NCI-H1694 (cell line): ENCODE data around the gene GNB1.

Source experiments
- DNase-seq: peaks from one replicate; lab custom pipeline; 2025; lab: John Stamatoyannopoulos, UW

GNB1 gene

DNA sequence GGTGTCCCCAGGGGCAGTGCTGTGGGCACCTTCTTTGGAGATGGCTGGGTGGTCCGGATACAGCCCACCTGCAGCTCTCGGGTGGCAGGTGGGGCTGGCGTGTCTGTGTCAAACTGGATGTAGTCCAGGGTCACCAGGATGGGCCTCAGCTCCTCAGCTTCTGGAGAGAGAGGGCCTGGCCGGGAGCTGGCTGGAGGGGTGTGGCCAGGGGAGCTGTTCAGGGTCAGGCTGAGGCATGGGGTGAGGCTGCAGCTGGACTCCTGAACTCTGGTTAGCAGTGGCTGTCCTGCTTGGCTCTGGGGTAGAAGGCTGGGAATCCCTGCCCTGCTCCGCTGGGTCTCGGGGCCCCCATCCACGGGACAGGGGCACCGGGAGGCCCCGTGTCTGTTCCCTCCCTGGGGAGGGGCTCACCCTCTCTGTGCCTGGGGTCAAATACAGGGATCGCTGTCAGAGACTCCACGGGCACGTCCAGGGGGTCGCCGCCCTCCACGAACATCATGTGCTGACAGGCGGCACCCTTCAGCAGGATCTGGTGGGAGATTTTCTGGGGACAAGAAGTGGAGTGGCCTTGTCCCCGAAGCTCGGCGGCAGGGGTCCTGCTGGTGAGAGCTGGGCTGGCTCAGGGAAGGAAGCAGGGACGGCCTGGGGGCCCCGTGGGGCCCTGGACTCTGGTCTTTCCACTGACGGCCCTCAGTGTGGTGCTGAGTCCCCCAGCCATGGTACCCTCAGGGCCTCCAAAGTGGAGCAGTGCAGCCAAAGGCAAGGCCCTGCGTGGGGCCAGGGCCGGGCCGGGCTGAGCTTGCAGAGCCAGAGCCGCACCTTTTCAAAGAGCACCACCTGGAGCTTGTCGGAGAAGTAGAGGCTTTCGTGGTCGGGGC lies 32.3 kb upstream of the GNB1 start:
- DNase-seq = no peak

DNA sequence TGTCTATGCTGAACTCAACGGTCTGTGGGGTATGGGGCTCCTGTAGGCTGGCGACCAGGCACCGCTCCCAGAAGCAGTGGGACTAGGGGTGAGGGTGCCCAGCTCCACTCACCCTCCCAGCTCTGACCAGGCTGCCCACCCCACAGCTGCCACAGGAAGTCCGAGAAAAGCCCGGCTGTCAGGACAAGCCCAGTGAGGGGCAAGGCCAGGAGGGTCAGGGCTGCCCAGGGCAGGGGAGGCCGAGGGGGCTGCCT lies 31.7 kb upstream of the GNB1 start:
- no peak for DNase-seq

DNA sequence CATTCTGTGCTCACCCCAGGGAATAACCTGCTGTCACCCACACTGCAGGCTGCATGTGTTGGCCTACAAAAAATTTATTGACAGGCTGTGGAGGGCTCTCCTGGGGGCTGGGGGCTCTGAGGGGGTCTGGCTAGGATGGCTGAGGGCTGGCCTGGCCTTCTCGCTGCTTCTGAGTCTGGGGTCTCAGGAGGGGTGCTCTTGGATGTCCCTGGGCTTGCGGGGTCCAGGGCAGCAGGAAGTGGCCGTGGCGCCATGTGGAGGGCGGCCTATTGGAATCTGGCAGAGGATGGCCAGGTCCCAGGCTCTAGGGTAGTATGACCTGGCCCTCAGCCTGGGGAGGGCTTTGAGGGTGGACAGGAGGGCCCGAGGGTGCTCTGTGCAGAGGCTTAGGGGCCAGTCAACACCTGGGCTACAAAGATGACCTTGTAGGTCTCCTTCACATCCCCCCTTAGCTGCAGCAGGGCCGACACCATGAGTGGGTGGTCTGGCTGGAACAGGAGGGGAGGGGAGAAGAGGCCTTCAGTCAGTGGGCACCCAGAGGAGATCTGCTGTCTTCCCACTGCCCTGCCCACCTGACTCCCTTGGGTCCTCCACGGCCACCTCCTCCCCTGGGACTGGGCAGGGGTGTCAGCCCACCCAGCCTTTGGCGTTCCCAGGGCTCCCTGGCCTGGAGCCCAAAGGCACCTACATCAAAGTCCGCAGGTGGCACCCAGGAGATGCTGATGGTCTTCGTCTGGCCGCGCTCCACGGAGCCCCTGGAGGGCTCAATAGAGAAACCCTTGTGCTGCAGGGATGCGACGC lies 31.2 kb upstream of the GNB1 start:
- DNase-seq = no peak

DNA sequence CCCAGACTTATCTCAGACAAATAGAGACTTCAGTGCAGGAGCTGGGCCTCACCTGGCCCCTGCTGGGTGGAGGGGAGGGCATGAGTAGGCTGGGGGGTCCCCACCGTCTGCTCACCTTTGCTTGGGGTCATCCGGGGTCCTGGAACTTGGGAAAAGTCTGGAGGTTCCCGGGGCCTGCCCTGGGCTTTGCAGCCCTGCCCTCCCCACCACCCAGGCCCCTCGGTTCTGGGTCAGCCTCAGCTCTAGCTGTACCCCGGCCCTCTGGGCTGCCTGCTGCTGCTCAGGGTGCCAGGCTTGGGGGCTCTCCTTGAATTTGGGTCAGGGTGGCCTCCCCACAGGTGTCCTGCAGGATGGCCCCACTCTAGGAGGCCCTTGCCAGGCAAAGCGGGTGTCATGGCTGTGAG lies 30.6 kb upstream of the GNB1 start:
- DNase-seq = no peak

DNA sequence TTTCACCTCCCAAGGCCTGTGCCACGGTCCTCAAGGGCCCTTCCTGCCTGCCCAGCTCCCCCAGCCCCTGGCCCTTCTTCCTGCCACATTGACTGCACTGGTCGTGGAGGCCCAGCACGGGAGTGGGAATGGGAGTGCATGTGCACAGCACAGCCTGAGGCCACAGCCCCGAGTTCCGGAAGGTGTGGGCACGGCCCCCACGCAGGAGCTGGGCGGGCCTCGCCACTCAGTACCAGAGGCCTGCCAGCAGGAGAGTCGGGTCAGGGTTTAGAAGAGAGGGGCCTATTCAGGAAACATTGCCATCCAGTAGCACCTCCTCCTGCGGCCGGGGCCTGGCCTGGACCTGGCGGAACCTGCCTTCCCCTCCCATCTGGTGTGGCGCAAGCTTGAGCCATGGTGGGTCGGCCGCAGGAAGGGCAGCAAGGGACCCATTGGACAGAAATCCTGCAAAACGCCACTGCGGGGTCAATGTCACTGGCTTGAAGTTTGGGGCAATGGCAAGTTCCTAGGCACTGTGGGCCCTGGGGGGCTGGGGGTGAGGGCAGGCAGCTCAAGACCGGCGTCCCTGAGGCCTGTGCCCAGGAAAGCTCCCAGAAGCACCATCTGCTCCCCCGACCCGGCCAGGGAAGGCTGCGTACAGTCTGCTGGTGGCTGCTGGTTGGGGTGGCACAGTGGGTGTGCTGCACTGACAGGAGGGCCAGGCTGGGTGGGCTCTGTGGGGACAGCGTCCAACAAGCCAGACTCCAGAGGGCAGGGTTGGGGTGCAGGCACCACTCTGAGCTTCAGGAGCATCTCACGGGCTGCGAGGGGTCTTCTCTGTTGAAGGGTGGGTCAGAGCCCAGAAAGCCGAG lies 29.9 kb upstream of the GNB1 start:
- no peak for DNase-seq

DNA sequence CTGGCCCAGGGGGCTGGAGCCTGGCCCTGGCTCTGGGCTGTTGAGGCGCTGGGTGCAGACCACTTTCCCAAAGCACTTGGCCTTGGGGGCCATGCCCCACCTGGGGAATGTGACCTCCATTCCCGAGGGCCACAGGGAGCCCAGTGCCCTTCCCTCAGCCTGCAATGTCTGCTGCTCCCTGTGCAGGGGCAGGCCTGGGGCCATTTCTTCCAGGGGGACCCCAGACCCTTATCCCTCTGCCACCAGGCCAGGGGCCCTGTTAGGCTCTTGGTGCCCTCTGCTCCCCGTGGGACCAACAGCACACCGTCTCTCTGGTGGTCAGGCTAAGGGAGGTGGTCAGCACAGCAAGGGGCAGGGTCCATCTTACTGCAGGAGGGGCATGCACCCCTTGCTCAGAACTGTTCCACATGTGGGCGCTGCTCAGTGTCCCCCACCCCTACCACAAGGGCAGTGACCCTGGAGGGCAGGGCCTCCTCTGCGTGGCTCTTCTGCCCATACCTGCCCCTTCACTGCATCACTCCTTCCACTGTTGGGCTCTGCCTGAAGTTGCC lies 29.2 kb upstream of the GNB1 start:
- no peak for DNase-seq

DNA sequence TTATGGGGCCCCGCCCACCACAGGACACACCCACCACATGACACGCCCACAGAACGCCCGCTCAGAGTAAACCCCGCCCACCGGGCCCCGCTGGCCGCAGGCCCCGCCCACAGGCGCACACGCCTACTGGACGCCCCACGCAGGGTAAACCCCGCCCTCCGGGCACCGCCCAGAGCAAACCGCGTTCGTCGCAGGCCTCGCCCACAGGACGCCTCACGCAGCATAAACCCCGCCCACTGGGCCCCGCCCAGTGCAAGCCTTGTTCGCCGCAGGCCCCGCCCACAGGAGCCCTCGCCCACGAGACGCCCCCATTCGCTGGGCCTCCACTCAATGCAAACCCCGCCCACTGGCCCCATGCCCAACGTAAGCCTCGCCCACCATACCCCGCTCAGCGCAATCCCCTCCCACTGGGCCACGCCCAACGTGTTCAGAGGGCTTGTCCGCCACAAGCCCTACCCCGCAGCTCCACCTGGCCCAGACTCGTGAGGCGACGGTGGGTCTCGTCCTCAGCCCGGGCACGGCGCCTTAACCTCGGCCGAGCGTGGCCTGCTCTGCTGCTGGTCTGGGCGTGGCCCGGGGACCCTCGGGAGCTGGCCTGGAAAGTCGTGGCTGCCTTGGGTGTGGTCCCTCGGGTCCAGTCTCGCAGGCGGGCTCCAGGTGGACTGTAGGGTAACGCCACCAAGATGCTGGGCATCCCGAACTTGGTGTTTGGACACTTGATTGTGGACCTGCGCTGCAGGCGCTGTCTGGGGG lies 28.6 kb upstream of the GNB1 start:
- peak; percentile 42 for DNase-seq

DNA sequence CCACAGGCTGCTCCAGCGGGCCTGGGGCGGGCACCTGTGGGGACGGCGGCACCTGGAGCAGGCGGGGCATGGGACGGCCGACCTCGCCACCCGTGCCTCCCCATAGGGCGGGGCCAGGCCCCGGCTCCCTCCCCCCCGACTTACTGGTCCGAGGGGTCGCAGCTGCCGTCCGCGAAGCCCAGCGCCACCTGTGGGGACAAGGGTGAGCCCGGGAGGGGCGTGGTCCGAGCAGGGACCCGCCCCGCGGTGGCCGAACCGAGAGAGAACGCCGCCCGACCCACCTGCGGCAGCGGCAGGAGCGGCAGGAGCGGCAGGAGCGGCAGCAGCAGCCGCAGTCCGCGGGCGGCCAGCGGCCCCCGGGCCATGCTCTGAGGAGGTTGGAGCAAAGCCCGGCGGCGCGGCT lies 28.0 kb upstream of the GNB1 start, which contains the start of gene TMEM52:
Gene TMEM52, minus strand, starts transcription at position 379 of the 403 bp plus-strand sequence. Its CDS starts 14 bp downstream, at position 365.
- no peak for DNase-seq

DNA sequence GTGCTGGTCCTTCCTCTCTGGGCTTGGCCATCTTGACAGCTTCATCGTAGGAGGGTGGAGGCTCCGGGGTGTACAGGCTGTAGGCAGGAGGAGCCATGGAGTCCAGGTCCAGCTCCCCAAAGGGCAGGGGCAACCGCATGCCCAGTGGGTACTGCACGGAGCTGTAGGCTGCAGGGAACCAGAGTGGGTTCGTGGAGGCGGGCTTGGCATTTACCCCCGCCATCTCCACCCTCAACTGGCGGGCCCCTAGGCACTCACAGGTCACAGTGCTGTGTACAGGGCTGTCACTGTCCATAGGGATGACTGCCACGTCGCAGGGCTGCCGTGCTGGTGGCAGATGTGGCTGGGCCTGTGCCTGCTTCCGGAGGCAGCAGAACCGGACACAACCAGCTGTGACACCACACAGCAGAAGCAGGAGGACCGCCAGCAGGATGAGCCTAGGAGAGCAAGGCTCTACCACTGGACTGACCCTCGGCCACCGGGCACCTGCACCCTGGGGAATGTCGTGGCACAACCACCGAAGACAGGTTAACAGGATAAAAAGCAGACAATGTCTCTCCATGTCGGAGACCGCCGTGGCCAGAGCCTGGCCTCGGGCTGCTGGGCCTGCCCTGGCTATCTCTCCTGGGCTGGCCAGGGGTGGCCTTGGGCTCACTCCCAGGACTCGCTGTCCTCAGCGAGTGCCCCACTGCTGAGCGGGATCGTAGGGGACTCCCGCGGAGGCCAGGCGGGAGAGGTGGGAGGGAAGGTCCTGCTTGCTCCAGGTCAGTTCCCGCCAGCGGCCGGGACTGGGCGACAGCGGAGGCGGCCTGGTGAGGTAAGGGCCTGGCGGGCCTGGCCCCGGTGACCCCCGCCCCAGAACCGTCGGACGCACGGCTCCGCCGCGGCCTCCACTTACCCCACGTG lies 27.4 kb upstream of the GNB1 start:
- no peak for DNase-seq

DNA sequence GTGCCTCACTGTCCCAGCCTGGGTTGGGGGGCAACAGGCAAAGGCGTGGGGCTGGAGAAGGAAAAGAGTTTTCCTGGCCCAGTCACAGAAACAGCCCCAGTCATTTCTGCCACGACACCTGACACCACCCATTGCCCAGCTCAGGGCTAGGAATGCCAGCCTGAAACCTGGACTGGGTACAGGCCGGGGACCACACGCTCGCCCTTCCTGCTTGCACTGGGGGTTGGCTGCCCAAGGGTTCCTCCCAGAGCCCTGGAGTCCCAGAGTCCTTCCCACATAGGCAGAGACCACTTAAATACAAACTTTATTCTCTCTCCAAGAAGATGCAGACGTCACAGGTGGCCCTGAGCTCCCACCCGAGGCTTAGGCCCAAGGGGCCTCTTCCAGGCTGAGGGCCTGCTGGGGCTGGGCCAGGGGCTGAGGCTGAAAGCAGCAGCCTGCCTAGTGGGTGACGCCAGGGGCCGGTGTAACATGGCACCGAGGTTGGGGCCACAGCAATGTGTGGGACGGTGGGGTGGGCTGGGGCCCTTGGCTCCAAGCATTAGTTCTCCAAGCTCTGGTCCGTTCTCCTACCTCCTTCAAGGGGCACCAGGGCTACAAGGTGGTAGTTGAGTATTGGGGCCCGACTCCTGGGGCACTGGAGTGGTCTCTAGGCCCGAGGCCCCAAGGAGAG lies 26.6 kb upstream of the GNB1 start:
- DNase-seq = no peak

DNA sequence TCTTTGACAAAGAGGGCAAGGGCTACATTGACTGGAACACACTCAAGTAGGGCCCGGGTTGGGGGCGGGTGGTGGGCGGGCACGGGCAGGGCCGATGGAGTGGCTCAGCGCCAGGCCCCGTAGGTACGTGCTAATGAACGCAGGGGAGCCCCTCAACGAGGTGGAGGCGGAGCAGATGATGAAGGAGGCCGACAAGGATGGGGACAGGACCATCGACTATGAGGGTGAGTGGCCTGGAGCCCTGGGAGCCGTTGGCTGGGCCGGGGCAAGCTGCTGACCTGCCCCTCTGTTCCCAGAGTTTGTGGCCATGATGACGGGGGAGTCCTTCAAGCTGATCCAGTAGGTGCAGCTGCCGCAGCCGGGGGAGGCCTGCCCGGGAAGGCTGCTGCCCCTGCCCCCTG lies 26.0 kb upstream of the GNB1 start:
- no peak for DNase-seq

DNA sequence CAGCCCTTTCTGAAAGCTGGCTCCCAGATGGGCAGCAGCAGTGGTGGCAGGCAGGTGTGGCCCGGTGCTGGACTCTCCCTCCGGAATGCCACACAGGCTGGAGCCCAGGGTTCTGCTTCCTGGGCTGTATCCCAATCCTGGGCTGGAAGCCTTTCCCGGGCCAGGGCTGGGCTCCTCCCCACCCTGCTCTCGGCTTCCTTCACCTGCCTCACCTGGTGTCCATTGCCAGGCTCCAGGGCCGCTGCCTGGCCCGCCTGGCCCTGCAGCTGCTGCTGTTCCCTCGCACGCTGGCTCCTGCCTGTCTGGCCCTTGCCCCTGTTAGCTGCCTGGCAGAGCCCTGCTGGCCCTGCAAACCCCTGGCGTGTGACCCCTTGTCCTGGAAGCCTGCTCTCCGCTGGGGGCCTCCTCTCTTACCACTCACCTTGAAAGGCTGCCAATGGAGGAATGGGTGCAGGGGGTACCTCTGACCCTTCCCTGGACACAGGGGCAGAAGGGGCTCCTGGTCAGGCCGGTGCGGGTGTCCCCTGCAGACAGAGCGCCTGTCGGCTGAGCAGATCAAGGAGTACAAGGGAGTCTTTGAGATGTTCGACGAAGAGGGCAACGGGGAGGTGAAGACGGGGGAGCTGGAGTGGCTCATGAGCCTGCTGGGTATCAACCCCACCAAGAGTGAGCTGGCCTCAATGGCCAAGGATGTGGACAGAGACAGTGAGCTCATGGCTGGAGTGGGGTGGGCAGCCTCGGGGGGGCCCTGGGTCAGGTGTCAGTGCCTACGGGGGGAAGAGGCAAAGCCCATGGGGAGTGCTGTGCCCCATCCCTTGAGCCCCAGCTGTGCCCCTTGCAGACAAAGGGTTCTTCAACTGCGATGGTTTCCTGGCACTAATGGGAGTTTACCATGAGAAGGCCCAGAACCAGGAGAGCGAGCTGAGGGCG lies 25.3 kb upstream of the GNB1 start:
- DNase-seq = no peak

DNA sequence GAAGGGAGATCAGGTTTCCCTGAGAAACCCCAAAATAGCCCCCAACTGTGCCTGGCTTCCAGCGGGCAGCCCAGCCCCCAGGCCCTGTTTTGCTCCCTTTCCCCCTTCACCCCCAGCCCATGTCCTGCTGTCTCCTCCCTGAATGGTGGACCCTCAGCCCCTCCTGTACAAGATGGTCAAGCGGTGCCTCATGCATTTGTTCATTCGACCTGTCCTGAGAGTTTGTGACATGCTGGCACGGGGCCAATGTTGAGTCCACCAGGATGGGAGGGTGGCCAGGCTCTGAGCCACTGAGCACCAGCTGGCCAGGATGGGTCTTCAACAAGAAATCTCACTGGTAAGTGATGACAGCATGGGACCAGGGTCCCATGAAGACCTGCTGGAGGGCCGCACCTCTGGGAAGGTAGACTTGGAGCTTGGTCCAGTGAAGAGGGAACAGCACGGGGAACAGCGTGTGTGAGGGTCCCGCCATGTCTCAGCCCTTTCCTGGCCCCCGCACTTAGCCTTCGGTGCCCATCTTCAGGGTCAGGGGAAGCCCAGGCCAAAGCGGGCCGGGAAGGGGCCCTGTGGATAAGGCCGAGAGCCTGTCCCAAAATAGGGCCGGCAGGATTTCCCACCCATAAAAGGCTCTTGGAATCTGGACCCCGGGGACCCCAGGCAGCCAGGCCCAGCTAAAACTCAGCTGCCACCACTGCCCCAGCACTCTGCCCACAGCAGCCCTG lies 24.2 kb upstream of the GNB1 start, which contains the start of gene CALML6:
Gene CALML6, plus strand, starts transcription at position 290 of the 722 bp plus-strand sequence. Its CDS starts 21 bp downstream, at position 311.
- DNase-seq = no peak

DNA sequence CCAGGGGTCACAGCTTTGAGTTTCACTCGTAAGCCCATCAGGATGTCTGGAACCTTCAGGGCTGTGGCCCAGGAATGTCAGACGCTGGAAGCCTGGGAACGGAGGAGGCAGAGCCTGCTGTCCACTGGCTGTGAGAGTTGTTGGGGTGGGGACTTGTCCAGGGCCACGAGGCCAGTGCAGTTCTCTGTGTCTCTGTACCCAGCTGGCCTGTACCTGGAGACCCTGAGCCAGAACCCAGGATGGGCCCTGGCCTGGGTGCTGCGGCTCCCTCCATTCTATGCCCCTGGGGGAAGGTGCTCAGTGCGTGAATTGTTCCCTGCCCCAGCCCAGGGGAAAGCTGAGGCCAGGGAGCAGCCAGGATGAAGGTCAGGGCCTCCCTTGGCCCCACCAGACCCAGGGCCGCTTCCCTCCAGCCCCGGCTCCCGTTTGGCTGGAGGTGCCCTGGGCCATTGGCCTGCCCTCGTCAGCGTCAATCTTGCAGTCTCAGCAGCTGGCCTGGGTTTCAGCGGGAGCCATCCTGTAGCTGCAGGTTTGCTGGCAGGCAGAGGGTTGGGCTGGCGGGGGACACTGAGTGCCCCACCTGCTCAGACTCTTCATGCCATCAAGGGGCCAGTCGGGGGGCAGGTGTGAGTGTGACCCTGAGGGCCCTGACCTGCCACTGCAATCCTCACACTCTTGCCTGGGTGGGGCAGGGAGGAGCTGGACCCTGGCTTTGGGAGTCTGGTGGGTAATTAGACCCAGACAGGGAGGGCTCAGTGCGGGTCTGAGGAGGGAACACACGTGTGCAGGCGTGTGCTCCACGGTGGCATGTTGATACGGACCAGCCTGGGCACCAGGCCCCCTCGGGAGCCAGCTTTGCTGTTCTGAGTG lies 23.4 kb upstream of the GNB1 start:
- no peak for DNase-seq

DNA sequence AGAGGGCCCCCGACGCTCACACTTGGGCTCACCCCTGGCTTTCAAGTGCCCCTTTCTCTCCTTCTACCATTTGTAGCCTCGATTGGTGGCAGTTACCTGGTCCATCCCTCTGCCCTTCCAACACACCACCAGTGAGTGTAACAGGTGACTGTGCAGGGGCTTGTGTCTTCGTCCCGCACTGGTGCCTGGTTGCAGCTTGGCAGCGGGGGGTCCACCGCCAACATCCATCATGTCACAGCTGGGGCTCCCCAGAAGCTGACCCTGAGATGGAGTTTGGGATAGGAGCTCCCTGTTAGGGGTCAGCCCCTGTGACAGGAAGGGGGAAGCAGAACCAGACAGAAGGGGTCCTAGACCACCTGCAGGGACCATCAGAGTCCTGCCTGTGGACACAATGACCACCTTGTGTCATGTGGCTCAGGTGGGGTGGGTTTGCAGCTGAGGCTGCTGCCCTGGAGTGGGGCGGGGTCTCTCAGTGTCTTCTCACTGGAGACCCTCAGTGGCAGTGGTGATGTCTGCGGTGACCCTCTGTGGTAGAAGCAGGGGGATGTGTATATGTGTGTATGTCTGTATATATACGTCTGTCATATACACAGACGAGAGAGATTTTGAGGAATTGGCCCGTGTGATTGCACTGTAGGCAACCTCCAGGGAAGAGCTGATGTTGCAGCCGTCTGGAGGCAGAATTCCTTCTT lies 20.6 kb upstream of the GNB1 start:
- no peak for DNase-seq

DNA sequence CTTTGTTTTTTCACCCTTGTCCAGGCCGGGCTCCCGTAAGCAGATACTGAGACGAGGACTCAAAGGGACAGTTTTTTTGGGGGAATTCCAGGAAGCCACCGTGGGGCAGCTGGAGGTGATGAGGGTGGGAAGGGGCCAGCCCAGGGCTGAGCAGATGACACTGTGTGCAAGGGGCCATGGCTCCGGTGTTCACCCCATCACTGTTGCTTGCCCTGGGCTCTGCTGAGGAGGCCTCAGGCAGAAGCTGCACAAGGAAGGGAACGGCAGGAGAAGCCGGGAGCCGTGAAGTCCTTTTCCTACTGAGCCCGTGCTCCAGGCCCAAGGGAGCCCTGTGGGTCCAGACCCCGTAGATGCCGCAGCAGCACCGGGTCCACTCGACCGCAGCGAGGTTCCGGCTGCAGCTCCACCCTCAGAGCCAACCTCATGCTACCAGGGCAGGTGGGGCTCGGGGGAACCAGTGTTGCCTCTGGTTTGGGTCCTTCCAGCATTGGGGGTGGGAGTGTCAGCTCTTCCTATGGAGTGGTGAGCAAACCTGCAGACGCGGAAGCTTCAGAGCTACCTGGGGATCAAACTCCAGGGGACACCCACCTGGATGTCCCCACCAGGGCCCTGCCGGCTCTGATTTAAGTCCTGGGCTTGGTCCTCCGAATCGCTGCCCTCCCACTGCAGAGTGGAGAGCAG lies 19.9 kb upstream of the GNB1 start:
- DNase-seq = no peak
